GM04503 (cell line): ENCODE results near the gene UPF2.

Source experiments
- DNase-seq: peaks from one replicate; pipeline ENCODE4 v3.0.0-alpha.2; 2012; ENCODE audit warnings: low read depth

Gene UPF2

DNA sequence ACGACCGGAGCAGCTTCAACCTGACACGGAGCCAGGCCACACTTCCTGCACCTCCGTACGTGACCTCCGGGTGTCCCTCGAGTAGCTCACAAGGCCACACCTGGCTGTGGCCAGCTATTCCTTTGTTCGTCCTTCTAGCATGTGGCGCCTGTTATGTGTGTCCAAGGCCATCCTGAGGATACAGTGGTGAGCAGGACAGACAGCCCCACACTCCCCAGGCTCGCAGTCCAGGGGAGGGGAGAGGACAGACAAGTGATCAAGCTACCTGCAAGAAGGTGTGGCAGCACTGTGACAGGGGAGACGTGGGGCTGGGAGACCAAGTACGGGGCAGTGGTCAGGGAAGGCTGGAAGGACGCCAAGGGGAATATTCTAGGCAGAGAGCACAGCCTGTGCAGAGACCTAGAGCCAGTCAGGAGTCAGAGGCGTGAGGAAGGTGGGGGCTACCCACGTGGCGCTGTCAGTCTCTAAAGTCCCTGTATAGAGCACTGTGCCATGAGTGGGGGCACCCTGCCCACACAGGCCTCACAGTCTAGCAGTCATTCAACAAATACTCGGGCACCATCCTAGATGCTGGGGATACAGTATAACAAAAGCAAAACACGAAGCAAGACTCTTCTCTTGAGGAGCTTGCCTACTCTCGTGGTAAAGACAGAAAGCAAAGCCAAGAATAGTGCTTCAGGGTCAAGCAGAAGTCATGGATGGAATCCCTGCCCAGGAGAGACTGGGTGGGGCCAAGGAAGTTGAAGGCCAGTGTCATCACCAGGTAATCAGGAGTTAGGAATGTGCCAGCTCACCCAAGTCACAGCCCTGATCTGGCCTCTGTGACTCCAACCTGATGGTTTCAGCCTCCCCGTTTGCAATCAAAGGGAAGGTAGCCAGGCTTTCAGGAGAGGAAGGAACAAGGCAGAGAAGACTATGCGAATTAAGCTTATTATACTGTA lies 160.9 kb downstream of the UPF2 start:
- DNase-seq = peak; percentile 14

DNA sequence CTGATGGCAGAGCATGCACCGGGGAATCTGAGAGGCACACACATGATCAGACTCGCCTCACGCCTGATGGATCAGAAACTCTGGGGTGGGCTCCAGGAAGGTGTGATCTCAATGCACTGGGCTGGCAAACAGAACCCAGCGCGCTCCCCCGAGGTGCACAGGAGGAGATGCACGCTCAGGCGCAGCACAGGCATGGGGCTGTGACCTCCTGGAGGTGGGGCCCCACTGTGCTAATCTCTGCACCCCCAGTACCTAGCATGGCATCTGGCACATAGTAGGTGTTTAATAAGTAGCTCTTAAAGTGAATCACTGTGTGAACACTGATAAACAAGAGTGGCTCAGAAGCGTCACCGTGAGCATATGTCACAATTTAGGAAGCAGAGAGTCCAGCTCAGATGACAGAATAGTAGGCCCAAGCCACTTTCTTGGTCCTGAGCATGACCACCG lies 161.6 kb downstream of the UPF2 start:
- DNase-seq = no peak

DNA sequence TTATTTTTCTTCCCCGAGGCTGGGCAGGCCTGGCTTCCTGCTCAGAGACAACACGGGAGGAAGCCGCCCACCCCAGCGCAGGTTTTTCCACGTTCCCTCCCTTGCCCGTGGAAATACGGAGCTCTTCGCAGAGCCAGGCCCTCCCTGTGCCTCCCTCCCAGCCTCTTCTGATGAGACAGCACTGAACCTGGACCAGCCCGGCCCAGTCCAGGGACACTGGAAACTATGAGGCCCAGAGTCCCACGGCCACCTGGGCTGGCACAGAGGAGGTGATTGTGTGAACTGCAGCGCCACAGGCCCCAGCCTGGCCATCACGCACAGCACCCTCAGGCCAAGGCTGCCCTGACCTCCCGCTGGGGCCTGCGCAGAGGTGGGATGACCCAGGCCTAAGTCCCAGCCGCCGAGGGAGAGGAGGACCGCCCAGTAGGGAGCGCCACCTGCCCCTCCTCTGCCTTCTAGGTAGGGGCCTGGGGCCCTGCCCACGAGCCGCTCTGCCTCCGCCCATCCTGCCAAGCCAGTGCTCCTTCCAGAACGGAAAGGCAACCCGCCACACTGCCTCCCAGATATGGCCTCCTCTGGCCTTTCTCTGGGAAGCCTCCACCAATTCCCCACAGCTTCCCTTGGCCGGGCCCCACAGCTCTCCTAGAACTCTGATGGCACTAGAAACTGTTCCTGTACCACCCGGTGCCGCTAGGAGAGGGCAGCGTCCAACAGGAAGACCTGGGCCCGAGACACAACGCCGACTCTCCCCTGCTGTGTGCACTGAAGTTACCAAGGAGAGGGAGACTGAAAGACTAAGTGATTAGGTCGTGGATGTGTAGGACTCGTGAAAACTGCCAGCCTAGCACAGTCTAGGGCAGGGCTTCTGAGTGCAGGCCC lies 162.2 kb downstream of the UPF2 start:
- DNase-seq = no peak

DNA sequence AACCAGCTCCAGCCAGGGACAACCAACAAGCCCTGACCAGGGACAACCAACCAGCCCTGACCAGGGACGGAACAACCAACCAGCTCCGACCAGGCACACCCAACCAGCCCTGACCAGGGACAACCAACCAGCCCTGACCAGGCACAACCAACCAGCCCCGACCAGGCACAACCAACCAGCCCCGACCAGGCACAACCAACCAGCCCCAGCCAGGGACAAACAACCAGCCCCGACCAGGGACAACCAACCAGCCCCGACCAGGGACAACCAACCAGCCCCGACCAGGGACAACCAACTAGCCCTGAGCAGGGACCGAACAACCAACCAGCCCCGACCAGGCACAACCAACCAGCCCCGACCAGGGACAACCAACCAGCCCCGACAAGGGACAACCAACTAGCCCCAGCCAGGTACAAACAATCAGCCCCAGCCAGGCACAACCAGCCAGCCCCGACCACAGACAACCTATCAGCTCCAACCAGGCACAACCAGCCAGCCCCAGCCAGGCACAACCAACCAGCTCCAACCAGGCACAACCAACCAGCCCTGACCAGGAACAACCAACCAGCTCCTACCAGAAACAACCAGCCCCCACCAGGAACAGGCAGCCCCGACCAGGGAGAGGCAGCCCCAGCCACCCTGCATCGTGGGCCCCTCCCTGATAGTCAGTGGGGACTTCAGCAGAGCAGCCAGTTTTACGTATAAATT lies 163.1 kb downstream of the UPF2 start:
- no peak for DNase-seq

DNA sequence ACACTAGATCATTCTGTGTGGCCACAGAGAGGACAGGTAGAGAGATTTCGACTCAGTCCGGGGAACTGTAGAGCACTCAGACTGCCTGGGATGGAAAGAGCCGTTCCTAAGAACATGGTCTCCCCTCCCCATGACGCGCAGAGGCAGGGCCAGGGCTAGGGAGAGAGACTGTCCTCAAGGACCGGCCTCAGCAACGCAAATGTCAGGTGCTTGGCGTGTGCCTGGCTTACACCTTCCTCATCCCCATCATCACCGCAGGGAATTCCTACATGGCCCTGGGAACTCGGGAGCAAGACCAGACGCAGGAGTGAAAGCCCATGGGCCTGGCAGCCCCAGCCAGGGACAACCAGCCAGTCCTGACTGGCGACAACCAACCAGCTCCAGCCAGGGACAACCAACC lies 163.8 kb downstream of the UPF2 start:
- DNase-seq = no peak

DNA sequence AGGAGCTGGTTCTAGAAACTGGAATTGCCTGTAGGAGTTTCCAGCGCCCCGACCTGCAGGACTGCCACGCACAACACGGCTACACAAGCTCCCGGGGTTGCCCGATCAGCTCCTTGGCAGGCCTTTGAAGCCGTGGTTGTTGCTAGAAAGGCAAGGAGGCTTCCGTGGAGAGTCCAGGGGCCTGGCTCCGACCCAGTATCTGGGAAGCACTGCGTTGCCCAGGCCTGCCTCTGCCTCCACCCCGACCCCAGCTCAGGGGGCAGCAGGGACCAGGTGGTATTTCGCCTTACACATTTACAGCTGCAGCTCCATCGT lies 165.1 kb downstream of the UPF2 start:
- DNase-seq = no peak

DNA sequence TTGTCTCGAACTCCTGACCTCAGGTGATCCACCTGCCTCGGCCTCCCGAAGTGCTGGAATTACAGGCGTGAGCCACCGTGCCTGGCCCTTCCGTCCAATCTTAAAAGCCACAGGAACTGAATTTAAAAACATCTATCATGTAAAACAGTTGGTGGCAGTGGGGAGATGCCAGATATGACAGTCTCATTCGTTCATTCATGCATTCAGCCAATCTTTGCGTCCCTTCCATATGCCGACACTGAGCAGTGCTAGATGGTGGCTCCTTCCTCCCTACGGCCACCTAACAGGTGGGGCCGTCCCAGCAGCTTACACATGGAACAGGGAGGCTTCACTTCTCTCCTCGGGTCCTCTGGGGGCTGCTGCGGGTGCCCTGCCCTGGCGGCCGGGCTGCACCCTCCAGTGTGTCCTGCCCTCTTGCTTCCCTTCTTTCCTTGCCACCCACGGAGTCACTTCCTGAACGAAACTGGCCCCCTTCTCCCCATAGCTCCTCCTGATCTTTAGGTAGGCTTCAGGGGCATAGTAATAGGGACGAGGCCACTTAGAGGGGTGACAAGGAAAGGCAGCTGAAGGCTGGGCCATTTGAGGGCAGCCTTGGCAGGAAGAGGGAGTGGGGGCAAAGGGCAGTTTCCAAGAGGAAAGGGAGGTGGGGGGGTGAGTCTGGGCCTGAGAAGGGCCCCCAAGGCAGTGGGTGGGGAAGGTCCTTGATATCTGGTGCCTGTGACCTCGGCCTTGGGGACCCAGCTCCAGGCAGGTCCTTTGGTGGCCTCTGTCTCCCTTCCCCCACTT lies 165.6 kb downstream of the UPF2 start:
- no peak for DNase-seq

DNA sequence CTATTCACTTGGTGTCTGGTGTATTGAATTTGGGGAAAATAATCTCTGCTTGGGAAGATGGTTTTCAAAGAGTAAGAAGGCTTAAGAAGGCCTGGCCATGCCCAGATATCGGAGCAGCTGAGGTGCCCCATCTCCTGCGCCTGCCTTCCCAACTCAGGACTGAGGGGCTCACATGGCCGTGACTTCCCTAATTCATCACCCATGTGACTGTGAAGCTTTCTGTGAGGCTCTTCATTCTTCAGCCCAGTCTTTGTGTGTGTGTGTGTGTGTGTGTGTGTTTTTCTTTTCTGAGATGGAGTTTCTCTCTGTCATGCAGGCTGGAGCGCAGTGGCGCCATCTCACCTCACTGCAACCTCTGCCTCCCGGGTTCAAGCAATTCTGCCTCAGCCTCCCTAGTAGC lies 166.3 kb downstream of the UPF2 start:
- DNase-seq = no peak

DNA sequence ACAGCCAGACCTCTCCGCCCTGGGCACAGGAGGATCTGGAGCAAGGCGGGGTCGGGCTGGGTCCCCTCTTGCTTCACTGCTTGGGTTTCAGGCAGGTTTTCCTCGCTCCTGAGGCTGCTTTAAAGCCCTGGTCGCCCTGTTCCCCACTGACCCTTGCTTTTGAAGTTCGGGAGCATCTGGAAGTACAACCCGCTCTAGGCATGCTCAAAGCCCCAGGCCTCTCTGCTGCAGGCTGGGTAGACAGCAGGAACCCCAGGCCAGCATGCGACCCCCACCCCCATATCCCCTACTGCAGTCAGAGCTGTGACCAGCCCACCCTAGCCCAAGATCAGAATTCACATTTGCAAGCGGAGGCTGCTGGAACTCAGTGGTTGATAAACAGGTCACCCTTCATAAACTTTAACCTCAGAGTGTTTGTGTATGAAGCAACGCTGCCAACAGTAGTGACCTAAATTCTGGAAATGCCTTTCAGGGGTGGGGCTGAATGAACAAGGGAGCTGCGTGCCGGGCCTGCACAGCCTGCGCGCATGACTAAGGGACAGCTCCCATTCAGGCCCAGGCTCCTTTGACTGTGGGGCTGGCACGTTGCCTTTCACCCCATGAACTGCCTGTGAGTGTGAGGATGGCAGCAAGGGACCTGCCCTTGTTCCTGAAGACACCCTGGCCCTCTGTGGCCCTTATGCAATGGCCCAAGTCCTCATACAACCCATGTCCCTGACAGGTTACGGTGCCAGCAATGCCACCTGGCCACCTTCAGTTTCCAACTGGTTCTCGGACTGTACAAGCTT lies 166.9 kb downstream of the UPF2 start:
- peak; percentile 86 for DNase-seq

DNA sequence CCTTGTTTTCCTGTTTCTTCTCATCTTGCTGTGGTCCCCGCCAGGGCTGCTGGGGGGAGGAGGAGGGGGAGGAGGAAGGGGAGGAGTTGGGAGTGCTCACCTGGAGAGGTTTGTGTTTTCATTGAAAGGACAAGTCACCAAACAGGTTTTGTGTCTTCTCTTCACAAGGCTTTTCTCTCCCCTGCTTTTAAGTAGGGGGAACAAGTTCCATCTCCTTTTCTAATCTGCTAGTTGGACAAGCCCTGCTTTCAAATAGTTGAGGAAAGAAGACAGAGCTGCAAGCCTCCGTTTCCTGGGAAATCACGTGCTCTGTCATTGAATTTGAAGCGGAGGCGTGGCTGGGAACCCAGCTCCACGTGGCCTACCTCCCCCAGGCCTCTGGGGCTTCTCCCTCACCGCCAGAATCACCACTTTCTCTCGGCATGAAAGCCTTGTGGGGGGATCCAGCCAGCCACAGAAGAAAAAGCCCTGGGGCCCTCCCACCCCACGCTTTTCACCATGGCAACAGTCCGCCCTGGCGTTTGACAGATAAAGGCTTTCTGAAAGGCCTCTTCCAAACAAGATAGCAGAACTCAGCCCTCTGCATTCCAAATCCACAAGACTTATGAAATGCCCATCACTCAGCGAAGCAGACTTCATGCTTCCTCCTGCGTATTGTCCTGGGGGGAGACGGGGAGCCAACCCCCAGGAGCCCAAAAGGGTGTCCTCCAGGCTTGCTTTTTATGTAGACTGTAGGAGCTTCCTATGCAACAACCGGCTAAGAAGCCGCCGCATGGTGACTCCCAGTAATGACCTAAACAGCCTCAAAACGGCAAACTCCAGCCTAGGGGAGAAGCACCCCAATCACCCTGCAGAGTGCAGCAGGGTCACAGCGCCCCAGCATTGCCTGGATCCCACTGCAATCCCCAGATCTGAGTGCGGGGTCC lies 167.8 kb downstream of the UPF2 start:
- no peak for DNase-seq

DNA sequence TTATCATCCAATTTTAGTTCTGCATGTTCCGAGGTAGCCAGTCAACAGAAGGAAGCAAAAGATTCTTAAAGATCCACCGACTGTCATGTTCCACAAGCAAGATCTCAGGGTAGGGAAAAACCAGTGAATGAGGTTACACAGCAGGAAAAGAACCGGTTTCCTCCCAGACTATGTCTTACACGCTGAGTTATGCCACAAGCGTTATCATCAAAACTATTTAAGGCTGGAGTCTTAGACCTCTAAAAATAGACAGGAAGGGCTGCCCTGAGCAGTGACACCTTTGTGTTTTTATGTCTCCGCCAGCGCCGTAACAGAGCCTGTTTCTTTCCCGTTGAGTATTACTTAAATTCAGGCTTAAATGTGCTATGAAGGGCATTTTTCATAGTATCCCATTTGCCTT lies 171.1 kb downstream of the UPF2 start:
- DNase-seq = no peak

DNA sequence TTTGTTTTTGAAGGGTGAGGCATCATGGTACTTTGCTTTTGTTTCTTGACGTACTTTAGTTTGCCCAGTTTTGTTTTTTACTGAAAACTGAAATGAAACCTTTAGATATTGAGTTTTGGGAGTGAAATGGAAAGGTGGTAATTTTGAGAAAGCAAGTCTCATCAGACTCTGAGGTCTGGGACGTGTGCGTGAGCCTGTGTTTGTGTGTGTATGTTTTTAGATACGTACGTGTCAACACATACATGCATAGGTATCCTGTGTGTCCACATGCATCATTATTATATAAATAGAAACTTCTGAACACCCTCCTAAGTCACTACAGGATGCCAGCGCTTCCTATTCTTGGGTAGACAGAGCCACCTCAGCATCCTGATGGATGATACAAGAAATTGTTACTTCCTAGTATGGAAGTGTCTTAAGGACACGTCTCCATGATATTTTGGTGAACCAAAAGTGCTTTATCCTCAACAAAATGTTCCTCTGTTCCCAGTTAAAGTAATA lies 171.7 kb downstream of the UPF2 start:
- no peak for DNase-seq

DNA sequence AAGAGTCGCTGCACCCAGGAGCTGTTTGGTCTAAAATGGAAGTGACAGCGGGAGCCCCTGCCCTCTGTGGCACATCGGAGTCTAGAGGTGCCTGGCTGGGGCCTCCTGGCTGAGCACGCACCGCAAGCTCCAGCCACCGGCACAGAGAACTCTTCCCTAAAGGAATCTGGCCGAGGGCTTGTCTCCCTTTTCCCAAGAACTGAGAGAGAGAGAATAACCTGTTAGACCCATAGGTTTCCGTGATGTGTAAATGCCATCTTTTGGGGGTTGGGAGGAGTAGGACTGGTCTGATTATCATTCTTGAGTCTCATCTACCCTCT lies 172.2 kb downstream of the UPF2 start:
- DNase-seq = no peak
